HUES48 (cell line): ENCODE results near the gene LYL1.

Experiments used
- H3K27ac ChIP-seq: one replicate; pipeline ENCODE4 v1.7.0; 2013; ENCODE audit warnings: low read depth, low read length, inconsistent platforms
- H3K27me3 ChIP-seq: 2 replicates; pipeline ENCODE4 v1.6.1; 2013; ENCODE audit warnings: mild to moderate bottlenecking, low read length; ENCODE audit not compliant: control insufficient read depth, insufficient read depth
- H3K36me3 ChIP-seq: 2 replicates; pipeline ENCODE4 v1.6.1; 2013; ENCODE audit warnings: low read length; ENCODE audit not compliant: control insufficient read depth, insufficient read depth
- H3K4me1 ChIP-seq: 2 replicates; pipeline ENCODE4 v1.6.1; 2013; ENCODE audit warnings: mild to moderate bottlenecking, low read length; ENCODE audit not compliant: control insufficient read depth, insufficient read depth
- H3K4me3 ChIP-seq: 2 replicates; pipeline ENCODE4 v1.5.1; 2013; ENCODE audit warnings: mild to moderate bottlenecking, low read depth, low read length
- H3K9ac ChIP-seq: 2 replicates; pipeline ENCODE4 v1.6.1; 2013; ENCODE audit warnings: mild to moderate bottlenecking, low read depth, low read length, moderate library complexity
- H3K9me3 ChIP-seq: 2 replicates; pipeline ENCODE4 v1.6.1; 2013; ENCODE audit warnings: low read length; ENCODE audit not compliant: control insufficient read depth, insufficient read depth

The LYL1 gene

GRCh38 chr19:13078897-13079541, 23.6 kb downstream of the LYL1 start:
- Histone ChIP-seq H3K27me3 (peaks cover 32% of the 10 kb centered on the region), H3K9me3 (no peaks in the 10 kb centered on the region), H3K9ac (no peak overlapping the region), H3K4me3 (no peak overlapping the region), H3K36me3 (no peaks in the 10 kb centered on the region), H3K27ac (no peak overlapping the region), H3K4me1 (peaks cover 44% of the 10 kb centered on the region)

- Histone ChIP-seq H3K9me3 (no peaks in the 10 kb centered on the region), H3K27ac (no peak overlapping the region), H3K4me3 (no peak overlapping the region), H3K4me1 (peaks cover 44% of the 10 kb centered on the region), H3K27me3 (peaks cover 32% of the 10 kb centered on the region), H3K9ac (no peak overlapping the region), H3K36me3 (no peaks in the 10 kb centered on the region)
Observed at GRCh38 chr19:13078381-13078780, 24.3 kb downstream of the LYL1 start.

GRCh38 chr19:13077240-13077639, 25.4 kb downstream of the LYL1 start:
- H3K9ac ChIP-seq: no peak overlapping the region
- H3K4me1 ChIP-seq: peaks cover 34% of the 10 kb centered on the region
- no peak overlapping the region for H3K27ac ChIP-seq
- H3K4me3 ChIP-seq: no peak overlapping the region
- H3K36me3 ChIP-seq: no peaks in the 10 kb centered on the region
- peaks cover 28% of the 10 kb centered on the region for H3K27me3 ChIP-seq
- H3K9me3 ChIP-seq: no peaks in the 10 kb centered on the region

GRCh38 chr19:13076787-13077186, 25.9 kb downstream of the LYL1 start:
- Histone ChIP-seq H3K4me1 (peaks cover 31% of the 10 kb centered on the region), H3K27me3 (peaks cover 24% of the 10 kb centered on the region), H3K27ac (no peak overlapping the region)

GRCh38 chr19:13076320-13076719, 26.3 kb downstream of the LYL1 start:
- no peak overlapping the region for H3K9ac ChIP-seq
- H3K27me3 ChIP-seq: peaks cover 23% of the 10 kb centered on the region
- H3K36me3 ChIP-seq: no peaks in the 10 kb centered on the region
- no peak overlapping the region for H3K4me3 ChIP-seq
- H3K9me3 ChIP-seq: no peaks in the 10 kb centered on the region
- no peak overlapping the region for H3K27ac ChIP-seq
- peaks cover 31% of the 10 kb centered on the region for H3K4me1 ChIP-seq

More at GRCh38 chr19:13076787-13077186, 25.9 kb downstream of the LYL1 start:
- H3K4me3 ChIP-seq: no peak overlapping the region
- no peak overlapping the region for H3K9ac ChIP-seq
- H3K9me3 ChIP-seq: no peaks in the 10 kb centered on the region
- H3K36me3 ChIP-seq: no peaks in the 10 kb centered on the region

- no peak overlapping the region for H3K9ac ChIP-seq
Observed at GRCh38 chr19:13074378-13074777, 28.3 kb downstream of the LYL1 start.

GRCh38 chr19:13073263-13073662, 29.4 kb downstream of the LYL1 start:
- Histone ChIP-seq H3K36me3 (no peaks in the 10 kb centered on the region), H3K9me3 (no peaks in the 10 kb centered on the region)

More at GRCh38 chr19:13074378-13074777, 28.3 kb downstream of the LYL1 start:
- Histone ChIP-seq H3K9me3 (no peaks in the 10 kb centered on the region), H3K27me3 (peaks cover 23% of the 10 kb centered on the region), H3K4me1 (peaks cover 26% of the 10 kb centered on the region), H3K4me3 (no peak overlapping the region), H3K27ac (no peak overlapping the region), H3K36me3 (no peaks in the 10 kb centered on the region)

GRCh38 chr19:13072188-13072908, 30.3 kb downstream of the LYL1 start:
- Histone ChIP-seq H3K27me3 (peaks cover 13% of the 10 kb centered on the region), H3K27ac (no peak overlapping the region), H3K4me1 (peaks cover 6% of the 10 kb centered on the region), H3K9ac (no peak overlapping the region), H3K4me3 (no peak overlapping the region), H3K36me3 (no peaks in the 10 kb centered on the region), H3K9me3 (no peaks in the 10 kb centered on the region)

More at GRCh38 chr19:13073263-13073662, 29.4 kb downstream of the LYL1 start:
- no peak overlapping the region for H3K9ac ChIP-seq
- H3K27me3 ChIP-seq: peaks cover 17% of the 10 kb centered on the region
- peaks cover 15% of the 10 kb centered on the region for H3K4me1 ChIP-seq
- H3K27ac ChIP-seq: no peak overlapping the region
- no peak overlapping the region for H3K4me3 ChIP-seq

GRCh38 chr19:13071444-13072187, 31.0 kb downstream of the LYL1 start:
- no peaks in the 10 kb centered on the region for H3K4me1 ChIP-seq
- no peak overlapping the region for H3K4me3 ChIP-seq
- H3K9me3 ChIP-seq: no peaks in the 10 kb centered on the region
- no peak overlapping the region for H3K9ac ChIP-seq
- peaks cover 7% of the 10 kb centered on the region for H3K27me3 ChIP-seq
- no peaks in the 10 kb centered on the region for H3K36me3 ChIP-seq
- no peak overlapping the region for H3K27ac ChIP-seq

GRCh38 chr19:13070425-13071140, 32.1 kb downstream of the LYL1 start:
- H3K27me3 ChIP-seq: peaks cover 3% of the 10 kb centered on the region; the same call in 1 of the 2 replicates
- no peak overlapping the region for H3K9ac ChIP-seq
- no peak overlapping the region for H3K4me3 ChIP-seq
- no peaks in the 10 kb centered on the region for H3K4me1 ChIP-seq
- no peaks in the 10 kb centered on the region for H3K9me3 ChIP-seq
- H3K36me3 ChIP-seq: no peaks in the 10 kb centered on the region
- no peak overlapping the region for H3K27ac ChIP-seq
